Esophagus squamous epithelium (tissue), 5 donors: ENCODE results near the gene SH3GL2. TPM values are rescaled to one million over a fixed set of nuclear protein-coding genes. Genes with fewer than 3 reads are reported as not detected.

Source experiments
- DNase-seq: peaks from one replicate; lab custom pipeline; 2025; lab: John Stamatoyannopoulos, UW
- H3K27ac ChIP-seq, 4 donors: fragments of 200-600 bp; sonication (generic); one replicate each; pipeline ENCODE4 v1.5.1; 2016 to 2019; ENCODE audit warnings: mild to moderate bottlenecking in 1 of 4
- H3K27me3 ChIP-seq, 4 donors: fragments of 200-600 bp; sonication (generic); 1 replicate in 3 of 4; 2 replicates in 1 of 4; pipeline versions ENCODE4 v1.5.1 to v1.6.0; 2017 to 2021; ENCODE audit warnings: antibody characterized with exemption in 1 of 4
- H3K36me3 ChIP-seq, 3 donors: fragments of 200-600 bp; sonication (generic); one replicate each; pipeline ENCODE4 v1.5.1; 2016 to 2019
- H3K4me1 ChIP-seq, 3 donors: fragments of 200-600 bp; sonication (generic); one replicate each; pipeline ENCODE4 v1.5.1; 2017 to 2019
- H3K4me3 ChIP-seq, 4 donors: fragments of 200-600 bp; sonication (generic); 1 replicate in 3 of 4; 2 replicates in 1 of 4; pipeline ENCODE4 v1.5.1; 2016 to 2019; ENCODE audit warnings: mild to moderate bottlenecking in 2 of 4, moderate library complexity in 1 of 4
- H3K9me3 ChIP-seq, 3 donors: fragments of 200-600 bp; sonication (generic); one replicate each; pipeline ENCODE4 v1.5.1; 2016 to 2019
- CTCF ChIP-seq, 6 experiments: fragments of 450-650 bp in 4 of 6; fragments of 200-600 bp in 2 of 6; sonication (generic) in 2 of 6; IDR thresholded peaks; one replicate each; pipeline ENCODE4 v1.5.1; 2016 to 2019; ENCODE audit warnings: antibody characterized with exemption in 6 of 6, mild to moderate bottlenecking in 4 of 6, moderate library complexity in 4 of 6
- POLR2A ChIP-seq, 4 donors: fragments of 450-650 bp; IDR thresholded peaks; one replicate each; pipeline ENCODE4 v1.6.1; 2017; ENCODE audit warnings: antibody characterized with exemption in 4 of 4, mild to moderate bottlenecking in 4 of 4, moderate library complexity in 3 of 4
- WGBS, 2 donors: methylation state at CpG; one replicate each; pipeline ENCODE4 v1.1.5; 2018; 5-methylcytosine and 5-hydroxymethylcytosine counted together
- intact Hi-C: fragments of 100-400 bp; cut with DNase I; formaldehyde crosslinking; loops from one replicate; pipeline ENCODE4 v1.15.0; 2022
- total RNA-seq, 4 donors: library from RNA; depleted of rRNA; stranded (reverse); fragments of >200 nt; gene quantifications; one replicate each; pipeline ENCODE4 v1.1.0, GENCODE V29; 2016
- donor health status: DM: yes; HTN: yes; CAD: no.

The SH3GL2 gene
- total RNA-seq, 4 donors from 2014 or later: 0.19 TPM; not detected in 3

GRCh38 chr9:17731308-17731707 lies 152.4 kb downstream of the SH3GL2 start:
- Histone ChIP-seq H3K9me3 (no peaks in the 10 kb centered on the region), H3K4me3 (no peak overlapping the region), H3K27ac (no peak overlapping the region), H3K36me3 (no peaks in the 10 kb centered on the region), H3K27me3 (no peaks in the 10 kb centered on the region), H3K4me1 (no peaks in the 10 kb centered on the region)
- WGBS, 2 donors: 60 to 62% methylated on average over 4 of the region's 4 CpGs
- DNase-seq: no peak
- intact Hi-C loops: no loop called here
- TF ChIP-seq CTCF (IDR thresholded peaks at IDR 0.05) (no peak), POLR2A (IDR thresholded peaks at IDR 0.05) (no peak)

- Histone ChIP-seq H3K36me3 (no peaks in the 10 kb centered on the region), H3K27me3 (no peaks in the 10 kb centered on the region), H3K27ac (no peak overlapping the region), H3K9me3 (no peaks in the 10 kb centered on the region), H3K4me1 (no peaks in the 10 kb centered on the region), H3K4me3 (no peak overlapping the region)
- TF ChIP-seq POLR2A (IDR thresholded peaks at IDR 0.05) (no peak), CTCF (IDR thresholded peaks at IDR 0.05) (no peak)
- DNase-seq: no peak
- 42 to 45% methylated on average over 2 of the region's 2 CpGs for WGBS, 2 donors
- intact Hi-C loops: no loop called here
Observed at GRCh38 chr9:17734674-17735073, 155.8 kb downstream of the SH3GL2 start.

- no peak for DNase-seq
- 62 to 74% methylated on average over 3 of the region's 3 CpGs for WGBS, 2 donors
- intact Hi-C loops: no loop called here
Observed at GRCh38 chr9:17735859-17736258, 157.0 kb downstream of the SH3GL2 start.

GRCh38 chr9:17739022-17739421 lies 160.2 kb downstream of the SH3GL2 start:
- intact Hi-C loops: no loop called here
- Histone ChIP-seq H3K4me3 (no peak overlapping the region), H3K27me3 (no peaks in the 10 kb centered on the region), H3K9me3 (no peaks in the 10 kb centered on the region), H3K27ac (no peak overlapping the region), H3K4me1 (no peaks in the 10 kb centered on the region), H3K36me3 (no peaks in the 10 kb centered on the region)
- TF ChIP-seq POLR2A (IDR thresholded peaks at IDR 0.05): no peak
- TF ChIP-seq CTCF (IDR thresholded peaks at IDR 0.05): no peak
- DNase-seq: no peak
- 52 to 63% methylated on average over 2 of the region's 2 CpGs for WGBS, 2 donors

More at GRCh38 chr9:17735859-17736258, 157.0 kb downstream of the SH3GL2 start:
- no peaks in the 10 kb centered on the region for H3K27me3 ChIP-seq
- no peaks in the 10 kb centered on the region for H3K36me3 ChIP-seq
- no peak overlapping the region for H3K27ac ChIP-seq
- no peaks in the 10 kb centered on the region for H3K9me3 ChIP-seq
- H3K4me1 ChIP-seq: no peaks in the 10 kb centered on the region
- H3K4me3 ChIP-seq: no peak overlapping the region
- TF ChIP-seq CTCF (IDR thresholded peaks at IDR 0.05): no peak
- no peak for TF ChIP-seq POLR2A (IDR thresholded peaks at IDR 0.05)

- Histone ChIP-seq H3K36me3 (no peaks in the 10 kb centered on the region), H3K9me3 (no peaks in the 10 kb centered on the region), H3K27ac (no peak overlapping the region), H3K4me1 (no peaks in the 10 kb centered on the region), H3K27me3 (no peaks in the 10 kb centered on the region), H3K4me3 (no peak overlapping the region)
- 20 to 35% methylated on average over 1 of the region's 1 CpG for WGBS, 2 donors
- TF ChIP-seq POLR2A (IDR thresholded peaks at IDR 0.05) (no peak), CTCF (IDR thresholded peaks at IDR 0.05) (no peak)
- no peak for DNase-seq
- intact Hi-C loops: no loop called here
Observed at GRCh38 chr9:17739736-17740135, 160.9 kb downstream of the SH3GL2 start.
